Measurements from ENCODE around the gene CLK4. TPM values are rescaled to one million over a fixed set of nuclear protein-coding genes. Genes with fewer than 3 reads are reported as not detected.

Gene CLK4
- total and polyA plus RNA-seq, 2 of the 8 experiments (the other 6 are each of a cell fraction or from before 2014, with no cell fraction given): 8.1 to 12.6 TPM

GRCh38 chr5:178577944-178578343, 48.9 kb downstream of the CLK4 start:
- Histone ChIP-seq H3K23ac (ENCODE audit: insufficient read length) (no peak overlapping the region), H3K27me3 (replicated peaks in 1 of 4; ENCODE audit: control insufficient read depth in 3 of 4, extremely low read depth in 1 of 4, insufficient read depth in 3 of 4, low read length in 3 of 4) (peaks cover 0 to 17% (median 11%) of the 10 kb centered on the region in 4 experiments; a peak in 6 of 7 replicates), H4K20me1 (replicated peaks in 1 of 2; ENCODE audit: control insufficient read depth in 1 of 2, insufficient read depth in 2 of 2, low read length in 2 of 2) (peaks cover 0 to 5% of the 10 kb centered on the region in 2 experiments), H3K36me3 (ENCODE audit: control insufficient read depth in 2 of 4, insufficient read depth in 4 of 4, low read length in 3 of 4) (no peaks in the 10 kb centered on the region), H3K27ac (ENCODE audit: low read depth, low read length) (no peak overlapping the region), H4K5ac (ENCODE audit: insufficient read length, low read depth, low read length) (peak overlapping the region; percentile 26), H3K23me2 (ENCODE audit: low read depth, low read length) (peaks cover 7% of the 10 kb centered on the region; the same call in 1 of the 2 replicates), H3K9ac (replicated peaks in 1 of 4; ENCODE audit: extremely low read depth in 1 of 4, low read depth in 3 of 4, low read length in 3 of 4) (peak overlapping the region in 1 of 4 experiments; percentile 43; a peak in 1 of 7 replicates), H4K91ac (replicated peaks; ENCODE audit: insufficient read length, low read length) (peak overlapping the region; percentile 98), H2BK15ac (ENCODE audit: low read length) (0 out of 2 replicates have a peak overlapping the region, but pooled peaks have one; percentile 61), H2AFZ (ENCODE audit: low read length) (peak overlapping the region; percentile 46; the same call in 1 of the 2 replicates), H4K8ac (ENCODE audit: extremely low read depth, insufficient read depth, low read length) (no peak overlapping the region), H3K14ac (ENCODE audit: insufficient read length) (no peak overlapping the region), H3K18ac (ENCODE audit: extremely low read depth, low read length) (no peak overlapping the region), H2BK120ac (replicated peaks; ENCODE audit: low read depth, low read length) (no peak overlapping the region), H2BK20ac (ENCODE audit: low read length) (no peak overlapping the region), H2AK5ac (ENCODE audit: low read depth, low read length) (peak overlapping the region; percentile 94), H3K4me1 (replicated peaks in 1 of 4; ENCODE audit: control insufficient read depth in 3 of 4, insufficient read depth in 4 of 4, low read length in 3 of 4) (peaks cover 0 to 13% (median 4%) of the 10 kb centered on the region in 4 experiments; a peak in 4 of 7 replicates), H2BK5ac (ENCODE audit: low read depth, low read length) (peak overlapping the region; percentile 20), H3K4me2 (ENCODE audit: insufficient read depth in 1 of 2, low read depth in 2 of 2, low read length in 2 of 2) (peak overlapping the region in 1 of 2 experiments; percentile 90; a peak in 3 of 4 replicates), H3K9me3 (ENCODE audit: insufficient read depth in 2 of 2, low read depth in 1 of 2, low read length in 1 of 2) (0 out of 4 replicates have a peak, but pooled peaks cover 0 to 3% of the 10 kb centered on the region in 2 experiments), H3K4ac (replicated peaks; ENCODE audit: insufficient read length, low read depth, low read length) (peak overlapping the region; percentile 96), H3K79me2 (ENCODE audit: control insufficient read depth in 1 of 2, insufficient read depth in 2 of 2, low read length in 2 of 2) (no peaks in the 10 kb centered on the region), H3K4me3 (ENCODE audit: extremely low read depth in 1 of 4, insufficient read depth in 2 of 4, low read depth in 3 of 4, low read length in 4 of 4) (peak overlapping the region in 1 of 4 experiments; percentile 74; a peak in 1 of 8 replicates), H2BK12ac (ENCODE audit: low read depth, low read length) (peak overlapping the region; percentile 62; the same call in 1 of the 2 replicates), H3K56ac (replicated peaks; ENCODE audit: insufficient read length, low read depth, low read length) (no peak overlapping the region), H3K79me1 (ENCODE audit: low read depth, low read length) (no peaks in the 10 kb centered on the region)
- FAIRE-seq (no peak), DNase-seq (ENCODE audit: low read depth in 1 of 2, low spot score in 2 of 2) (peak in 1 of 2 experiments; percentile 41)
- ChIA-PET CTCF (ENCODE audit: partially characterized antibody) (interaction anchor here (0.6 to 1.5 kb wide), 6 partner anchors 8 to 109 kb away, joined by 3 to 6 read pairs (median 3); no protein-coding TSS in a partner anchor), POLR2A (ENCODE audit: partially characterized antibody) (interaction anchor here (0.6 to 2.6 kb wide), 4 partner anchors 11 to 115 kb away, joined by 4 to 11 read pairs (median 5); partner anchors contain the start of gene COL23A1)
- TF ChIP-seq KDM1A (IDR thresholded peaks at IDR 0.05; ENCODE audit: borderline replicate concordance, low read length): peak; percentile 93; the same call in 1 of the 2 replicates
- no peak for TF ChIP-seq CHD1 (IDR thresholded peaks at IDR 0.05; ENCODE audit: low read depth, low read length)
- WGBS, 2 experiments (ENCODE audit: extremely low coverage in 1 of 2, insufficient coverage in 1 of 2, insufficient read length in 1 of 2, insufficient replicate concordance in 2 of 2, low coverage in 1 of 2, low lambda C conversion rate in 2 of 2, missing lambda C conversion rate in 1 of 2): 87% methylated on average over 7 of the region's 7 CpGs; no CpG with 5 or more reads in 1 of the 2 experiments

Data from H1 (cell line).